ENCODE results near the gene AEBP2.

DNA sequence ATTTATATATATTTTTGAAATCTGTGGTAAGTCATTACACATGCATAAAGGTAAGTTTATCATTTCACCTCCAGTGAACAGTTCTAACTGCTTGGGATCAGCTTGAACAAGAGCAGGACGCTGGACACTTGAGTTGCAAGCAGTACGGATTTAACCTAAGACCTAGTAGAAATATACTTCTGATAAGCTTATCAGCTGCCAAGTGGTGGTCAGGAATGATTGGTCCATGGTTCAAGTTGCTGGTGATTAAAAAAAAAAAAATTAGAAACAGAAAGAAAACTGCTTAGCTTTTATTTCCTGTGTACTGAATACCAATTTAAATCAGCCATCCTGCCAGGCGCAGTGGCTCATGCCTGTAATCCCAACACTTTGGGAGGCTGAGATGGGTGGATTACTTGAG, 88.6 kb downstream of the AEBP2 start:
- TF ChIP-seq REST (IDR thresholded peaks at IDR 0.05; ENCODE audit: insufficient read depth in 1 of 2, low read depth in 2 of 2, low read length in 2 of 2) (no peak), POLR2AphosphoS5 (IDR thresholded peaks at IDR 0.05; ENCODE audit: low read depth, low read length) (no peak), TAF1 (IDR thresholded peaks at IDR 0.05; ENCODE audit: borderline replicate concordance, insufficient read depth, low read length) (no peak), SIN3A (IDR thresholded peaks at IDR 0.05; ENCODE audit: borderline replicate concordance, insufficient read depth, low read length) (no peak), FOXP2 (optimal IDR thresholded peaks at IDR 0.05; ENCODE audit: borderline replicate concordance, extremely low read depth, extremely low read length, insufficient read depth) (no peak)
